Thoracic aorta (tissue), 2 donors: Measurements from ENCODE around the gene SLC6A20. TPM values are rescaled to one million over a fixed set of nuclear protein-coding genes. Genes with fewer than 3 reads are reported as not detected.
A peak's percentile ranks its signal among the peaks of the same experiment; 100 is the strongest.

ENCODE experiments used
- ATAC-seq: fragments of 150-250 bp; one replicate; pipeline ENCODE4 v1.8.0; 2017; ENCODE audit warnings: low read depth; ENCODE audit not compliant: insufficient number of reproducible peaks, low FRiP score
- DNase-seq: peaks from one replicate; pipeline ENCODE4 v3.0.0-alpha.2; 2020; ENCODE audit warnings: low spot score
- H3K27ac ChIP-seq, 2 donors: fragments of 200-600 bp; sonication (generic); 1 replicate in 1 of 2; 2 replicates in 1 of 2; pipeline ENCODE4 v1.5.1; 2016; ENCODE audit warnings: mild to moderate bottlenecking in 2 of 2, moderate library complexity in 2 of 2
- H3K27me3 ChIP-seq: fragments of 200-600 bp; sonication (generic); replicated peaks from 2 replicates; pipeline ENCODE4 v1.6.0; 2016; ENCODE audit warnings: mild to moderate bottlenecking; ENCODE audit not compliant: insufficient read depth
- H3K36me3 ChIP-seq: fragments of 200-600 bp; sonication (generic); one replicate; pipeline ENCODE4 v1.5.1; 2016
- H3K4me1 ChIP-seq, 2 donors: fragments of 200-600 bp; sonication (generic); 1 replicate in 1 of 2; 2 replicates in 1 of 2; pipeline versions ENCODE4 v1.5.1 to v1.6.0; 2016; ENCODE audit warnings: low read depth in 2 of 2, mild to moderate bottlenecking in 1 of 2; ENCODE audit not compliant: control insufficient read depth in 1 of 2
- H3K4me3 ChIP-seq: fragments of 200-600 bp; sonication (generic); 2 replicates; pipeline ENCODE4 v1.5.1; 2016; ENCODE audit warnings: mild to moderate bottlenecking
- H3K9me3 ChIP-seq: fragments of 200-600 bp; sonication (generic); 2 replicates; pipeline ENCODE4 v1.5.1; 2016
- total RNA-seq, 2 donors: library from RNA; depleted of rRNA; stranded (reverse); fragments of >200 nt; gene quantifications; one replicate each; pipeline versions ENCODE4 v1.1.0 to v1.2.3, GENCODE V29; 2016
- TF ChIP-seq, protein P1 (sequence below): fragments of 200-600 bp; sonication (generic); IDR thresholded peaks from one replicate; pipeline ENCODE4 v1.5.1; 2019; ENCODE audit warnings: antibody characterized with exemption

SLC6A20 gene
- total RNA-seq, 2 donors from 2014 or later, result 0.28 TPM; not detected in 1

DNA sequence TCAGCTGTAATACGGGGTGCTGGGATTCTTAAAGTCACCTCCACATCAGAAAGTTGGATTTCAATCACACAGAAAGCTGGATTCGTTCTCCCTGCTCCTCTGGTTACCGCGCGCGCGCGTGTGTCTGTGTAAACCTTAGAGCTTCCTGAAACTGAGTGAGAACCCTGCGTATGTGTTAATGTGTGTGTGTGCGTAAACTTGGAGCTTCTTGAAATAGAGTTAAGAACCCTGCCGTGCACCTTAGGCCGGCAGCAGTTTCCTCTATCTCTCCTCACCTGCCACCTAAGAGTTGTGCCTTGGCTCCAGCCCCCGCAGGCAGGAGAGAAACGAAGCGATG lies 45.1 kb upstream of the SLC6A20 start:
- Histone ChIP-seq H3K9me3 (no peaks in the 10 kb centered on the region), H3K36me3 (no peaks in the 10 kb centered on the region), H3K27ac (peak overlapping the region; percentile 33), H3K4me1 (peaks cover 4 to 14% of the 10 kb centered on the region in 2 donors), H3K4me3 (peak overlapping the region; percentile 82), H3K27me3 (no peaks in the 10 kb centered on the region)
- DNase-seq (no peak), ATAC-seq (no peak)
- TF ChIP-seq, protein P1, sequence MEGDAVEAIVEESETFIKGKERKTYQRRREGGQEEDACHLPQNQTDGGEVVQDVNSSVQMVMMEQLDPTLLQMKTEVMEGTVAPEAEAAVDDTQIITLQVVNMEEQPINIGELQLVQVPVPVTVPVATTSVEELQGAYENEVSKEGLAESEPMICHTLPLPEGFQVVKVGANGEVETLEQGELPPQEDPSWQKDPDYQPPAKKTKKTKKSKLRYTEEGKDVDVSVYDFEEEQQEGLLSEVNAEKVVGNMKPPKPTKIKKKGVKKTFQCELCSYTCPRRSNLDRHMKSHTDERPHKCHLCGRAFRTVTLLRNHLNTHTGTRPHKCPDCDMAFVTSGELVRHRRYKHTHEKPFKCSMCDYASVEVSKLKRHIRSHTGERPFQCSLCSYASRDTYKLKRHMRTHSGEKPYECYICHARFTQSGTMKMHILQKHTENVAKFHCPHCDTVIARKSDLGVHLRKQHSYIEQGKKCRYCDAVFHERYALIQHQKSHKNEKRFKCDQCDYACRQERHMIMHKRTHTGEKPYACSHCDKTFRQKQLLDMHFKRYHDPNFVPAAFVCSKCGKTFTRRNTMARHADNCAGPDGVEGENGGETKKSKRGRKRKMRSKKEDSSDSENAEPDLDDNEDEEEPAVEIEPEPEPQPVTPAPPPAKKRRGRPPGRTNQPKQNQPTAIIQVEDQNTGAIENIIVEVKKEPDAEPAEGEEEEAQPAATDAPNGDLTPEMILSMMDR, result no peak

- Histone ChIP-seq H3K27ac (no peak overlapping the region), H3K4me1 (peaks cover 4 to 14% of the 10 kb centered on the region in 2 donors), H3K27me3 (no peaks in the 10 kb centered on the region), H3K4me3 (no peak overlapping the region), H3K9me3 (no peaks in the 10 kb centered on the region), H3K36me3 (peaks cover 15% of the 10 kb centered on the region)
- TF ChIP-seq, protein P1, result no peak
- DNase-seq (no peak), ATAC-seq (no peak)
Observed at GRCh38 chr3:45838466-45838865, 42.1 kb upstream of the SLC6A20 start.

DNA sequence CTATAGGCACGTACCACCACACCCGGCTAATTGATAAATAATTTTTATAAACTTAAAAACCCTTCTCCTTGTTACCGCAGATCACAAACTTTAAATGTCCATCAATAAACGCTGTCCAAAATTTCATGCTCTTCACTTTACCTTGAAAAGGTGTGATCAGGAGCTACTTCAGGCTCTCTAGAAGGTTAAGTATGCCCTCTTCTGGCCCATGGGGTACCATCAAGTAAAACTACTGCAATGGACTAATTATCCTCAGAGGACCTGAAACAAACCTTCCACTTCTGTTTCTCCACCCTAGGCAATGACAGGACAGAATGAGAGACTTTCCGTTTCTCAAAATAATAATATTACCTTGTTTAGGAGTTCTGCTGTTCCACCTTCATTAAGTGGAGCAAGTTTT lies 36.4 kb upstream of the SLC6A20 start:
- ATAC-seq (no peak), DNase-seq (no peak)
- H3K9me3 ChIP-seq, result no peaks in the 10 kb centered on the region
- H3K4me3 ChIP-seq, result no peak overlapping the region
- TF ChIP-seq, protein P1, result no peak
- peaks cover 34% of the 10 kb centered on the region for H3K36me3 ChIP-seq
- no peaks in the 10 kb centered on the region for H3K27me3 ChIP-seq
- no peaks in the 10 kb centered on the region for H3K4me1 ChIP-seq
- no peak overlapping the region for H3K27ac ChIP-seq

- no peak overlapping the region for H3K27ac ChIP-seq
- H3K36me3 ChIP-seq, result peaks cover 44% of the 10 kb centered on the region
- no peak for ATAC-seq
- H3K4me3 ChIP-seq, result no peak overlapping the region
- TF ChIP-seq, protein P1, result no peak
- no peaks in the 10 kb centered on the region for H3K27me3 ChIP-seq
- no peak for DNase-seq
- H3K9me3 ChIP-seq, result no peaks in the 10 kb centered on the region
- H3K4me1 ChIP-seq, result no peaks in the 10 kb centered on the region
Observed at GRCh38 chr3:45830121-45830520, 33.8 kb upstream of the SLC6A20 start.

DNA sequence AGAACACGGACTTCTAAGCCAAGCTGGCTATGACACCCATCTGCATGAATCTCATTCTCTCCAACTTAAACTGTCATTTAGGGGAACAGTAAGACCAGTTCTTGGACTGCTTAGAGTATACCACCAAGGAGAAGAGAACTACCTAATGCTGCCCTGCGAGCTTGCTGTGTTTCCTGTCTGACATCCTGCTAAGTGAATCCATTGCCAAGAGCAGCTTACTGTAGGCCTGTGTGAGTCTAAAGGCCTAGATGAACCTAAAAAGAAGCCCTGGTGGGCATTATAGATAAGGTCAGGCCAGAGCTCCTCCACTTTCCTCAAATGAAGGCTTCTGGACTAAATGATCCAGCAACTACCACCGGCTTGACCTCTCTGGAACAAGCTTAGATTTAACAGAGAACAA lies 30.6 kb upstream of the SLC6A20 start:
- no peak overlapping the region for H3K27ac ChIP-seq
- peaks cover 32% of the 10 kb centered on the region for H3K36me3 ChIP-seq
- H3K27me3 ChIP-seq, result no peaks in the 10 kb centered on the region
- no peak overlapping the region for H3K4me3 ChIP-seq
- DNase-seq, result no peak
- no peak for ATAC-seq
- TF ChIP-seq, protein P1, result no peak
- H3K9me3 ChIP-seq, result no peaks in the 10 kb centered on the region
- H3K4me1 ChIP-seq, result no peaks in the 10 kb centered on the region
